CD4-positive, alpha-beta T cell (primary cell): ENCODE data around the gene SETD5. TPM values are rescaled to one million over a fixed set of nuclear protein-coding genes. Genes with fewer than 3 reads are reported as not detected.

Source experiments
- ATAC-seq: fragments of 200-7000 bp; cut with Tn5 transposase; one replicate; pipeline ENCODE4 v1.10.0; 2022; ENCODE audit warnings: mild to moderate bottlenecking; ENCODE audit not compliant: poor library complexity
- CTCF ChIA-PET: fragments of 350-600 bp; sonication (Branson Sonifier 250); formaldehyde crosslinking; loops from one replicate; lab custom pipeline; 2021; ENCODE audit warnings: antibody characterized with exemption, inconsistent platforms; lab: Charles Lee
- POLR2A ChIA-PET: fragments of 350-600 bp; sonication (Branson Sonifier 250); formaldehyde crosslinking; loops from one replicate; lab custom pipeline; 2021; ENCODE audit warnings: antibody characterized with exemption, inconsistent platforms; lab: Charles Lee
- DNase-seq, 14 experiments: peaks; one replicate each; pipeline ENCODE4 v3.0.0-alpha.2; 2013 to 2020; ENCODE audit warnings: mixed read lengths in 2 of 14
- H3K27ac ChIP-seq, 2 donors: one replicate each; pipeline versions ENCODE4 v1.5.1 to v1.7.0; 2013; ENCODE audit warnings: low read length in 2 of 2, low read depth in 1 of 2, mild to moderate bottlenecking in 1 of 2
- H3K27me3 ChIP-seq, 2 experiments: 1 replicate in 1 of 2; 2 replicates in 1 of 2; pipeline versions ENCODE4 v1.6.1 to v1.7.0; 2013; ENCODE audit warnings: low read length in 2 of 2, control low read depth in 1 of 2, mild to moderate bottlenecking in 1 of 2, moderate library complexity in 1 of 2; ENCODE audit not compliant: insufficient read depth in 2 of 2, control insufficient read depth in 1 of 2
- H3K36me3 ChIP-seq: one replicate; pipeline ENCODE4 v1.6.1; 2013; ENCODE audit warnings: low read length, control low read depth; ENCODE audit not compliant: insufficient read depth
- H3K4me1 ChIP-seq: one replicate; pipeline ENCODE4 v1.6.1; 2013; ENCODE audit warnings: low read length, control low read depth; ENCODE audit not compliant: insufficient read depth
- H3K4me3 ChIP-seq: one replicate; pipeline ENCODE4 v1.5.1; 2013; ENCODE audit warnings: mild to moderate bottlenecking, low read length, moderate library complexity
- H3K9me3 ChIP-seq, 2 experiments: 1 replicate in 1 of 2; 2 replicates in 1 of 2; pipeline versions ENCODE4 v1.6.1 to v1.7.0; 2013; ENCODE audit warnings: low read length in 2 of 2, mild to moderate bottlenecking in 2 of 2, control low read depth in 1 of 2, moderate library complexity in 1 of 2; ENCODE audit not compliant: control insufficient read depth in 1 of 2, insufficient read depth in 1 of 2
- H3K27ac Mint-ChIP-seq: one replicate; pipeline ENCODE4 v1.8.0; 2020; ENCODE audit warnings: mixed read lengths
- H3K27me3 Mint-ChIP-seq: one replicate; pipeline ENCODE4 v1.8.0; 2021; ENCODE audit warnings: mixed read lengths
- H3K36me3 Mint-ChIP-seq: one replicate; pipeline ENCODE4 v1.8.0; 2021; ENCODE audit warnings: low read depth, mixed read lengths
- H3K4me1 Mint-ChIP-seq: one replicate; pipeline ENCODE4 v1.8.0; 2021; ENCODE audit warnings: low read depth, mixed read lengths
- H3K4me3 Mint-ChIP-seq: one replicate; pipeline ENCODE4 v1.8.0; 2020; ENCODE audit warnings: mild to moderate bottlenecking, mixed read lengths
- H3K9me3 Mint-ChIP-seq: one replicate; pipeline ENCODE4 v1.8.0; 2020; ENCODE audit warnings: mixed read lengths
- CTCF ChIP-seq: fragments of 200-600 bp; IDR thresholded peaks from one replicate; pipeline ENCODE4 v1.8.0; 2022; ENCODE audit warnings: antibody characterized with exemption, mild to moderate bottlenecking
- intact Hi-C, 2 experiments: fragments of 100-400 bp; cut with DNase I in 1 of 2; cut with micrococcal nuclease in 1 of 2; formaldehyde crosslinking; loops; one replicate each; pipeline versions ENCODE4 v1.15.1 to v1.9.0; 2023 to 2025; cut with DNase I, micrococcal nuclease
- total RNA-seq, 174 experiments: library from RNA in 2 of 174; stranded (reverse) in 2 of 174; gene quantifications; one replicate each; pipeline ENCODE4 v1.2.3 and lab custom pipeline; 2021 to 2026

The SETD5 gene
- total RNA-seq, 2 experiments from 2014 or later: 58.5 to 67.6 TPM

GRCh38 chr3:9448643-9449042, 51.2 kb downstream of the SETD5 start:
- no peak for ATAC-seq
- H3K9me3 ChIP-seq: no peaks in the 10 kb centered on the region
- Mint-ChIP-seq H3K4me1 (peaks cover 16% of the 10 kb centered on the region), H3K27me3 (no peaks in the 10 kb centered on the region), H3K9me3 (no peaks in the 10 kb centered on the region), H3K36me3 (peaks cover 96% of the 10 kb centered on the region), H3K27ac (peak overlapping the region; percentile 10), H3K4me3 (no peak overlapping the region)
- POLR2A ChIA-PET: no interaction called here
- H3K27me3 ChIP-seq: no peaks in the 10 kb centered on the region
- no peak for TF ChIP-seq CTCF
- no peak for DNase-seq
- intact Hi-C loops: no loop called here
- peaks cover 95% of the 10 kb centered on the region for H3K36me3 ChIP-seq
- H3K27ac ChIP-seq: no peak overlapping the region
- no peak overlapping the region for H3K4me3 ChIP-seq
- peaks cover 2% of the 10 kb centered on the region for H3K4me1 ChIP-seq
- CTCF ChIA-PET: no interaction called here

- H3K27me3 Mint-ChIP-seq: no peaks in the 10 kb centered on the region
- Histone ChIP-seq H3K27me3 (no peaks in the 10 kb centered on the region), H3K9me3 (no peaks in the 10 kb centered on the region), H3K36me3 (peaks cover 94% of the 10 kb centered on the region), H3K27ac (no peak overlapping the region), H3K4me3 (no peak overlapping the region), H3K4me1 (peaks cover 2% of the 10 kb centered on the region)
- intact Hi-C loops: no loop called here
- DNase-seq: no peak
- no peak overlapping the region for H3K4me3 Mint-ChIP-seq
- H3K4me1 Mint-ChIP-seq: peaks cover 16% of the 10 kb centered on the region
- no peaks in the 10 kb centered on the region for H3K9me3 Mint-ChIP-seq
- H3K27ac Mint-ChIP-seq: peak overlapping the region; percentile 1
- ATAC-seq: no peak
- H3K36me3 Mint-ChIP-seq: peaks cover 93% of the 10 kb centered on the region
- ChIA-PET CTCF (no interaction called here), POLR2A (interaction anchor here (0.8 kb wide), 1 partner anchor 84 kb away, joined by 3 read pairs; no protein-coding TSS in a partner anchor)
- TF ChIP-seq CTCF: no peak
These were observed 52.7 kb downstream of the SETD5 start for GRCh38 chr3:9450126-9450525.

GRCh38 chr3:9450991-9451390, 53.6 kb downstream of the SETD5 start:
- no peak for TF ChIP-seq CTCF
- CTCF ChIA-PET: no interaction called here
- Mint-ChIP-seq H3K36me3 (peaks cover 93% of the 10 kb centered on the region), H3K4me1 (peaks cover 16% of the 10 kb centered on the region), H3K9me3 (no peaks in the 10 kb centered on the region), H3K4me3 (no peak overlapping the region), H3K27ac (peak overlapping the region; percentile 74), H3K27me3 (no peaks in the 10 kb centered on the region)
- intact Hi-C loops: no loop called here
- POLR2A ChIA-PET: interaction anchor here (0.8 kb wide), 1 partner anchor 85 kb away, joined by 3 read pairs; no protein-coding TSS in a partner anchor
- H3K4me1 ChIP-seq: peaks cover 2% of the 10 kb centered on the region
- H3K27me3 ChIP-seq: no peaks in the 10 kb centered on the region
- peaks cover 97% of the 10 kb centered on the region for H3K36me3 ChIP-seq
- H3K4me3 ChIP-seq: no peak overlapping the region
- ATAC-seq (no peak), DNase-seq (no peak)
- no peak overlapping the region for H3K27ac ChIP-seq
- H3K9me3 ChIP-seq: no peaks in the 10 kb centered on the region
